HepG2 (cell line): ENCODE results near the gene TRPC4. TPM values are rescaled to one million over a fixed set of nuclear protein-coding genes. Genes with fewer than 3 reads are reported as not detected.

Experiments
- ATAC-seq: fragments of 200-7000 bp; cut with Tn5 transposase; 3 replicates; pipeline ENCODE4 v1.9.1; 2020; ENCODE audit warnings: mild to moderate bottlenecking, moderate library complexity
- Bru-seq: library from RNA; stranded (reverse); fragments of 400-500 nt; gene quantifications from one replicate; lab custom pipeline; 2021; lab: Mats Ljungman, UMichigan
- BruChase-seq, 2 experiments: library from RNA; stranded (reverse); fragments of 400-500 nt; gene quantifications; one replicate each; lab custom pipeline; 2021; lab: Mats Ljungman, UMichigan
- BruUV-seq: library from RNA; stranded (reverse); fragments of 400-500 nt; replicated peaks from 2 replicates; lab custom pipeline; 2021; lab: Mats Ljungman, UMichigan
- CTCF ChIA-PET: fragments of 300-600 bp; formaldehyde crosslinking; extraction: SDS; loops from one replicate; lab custom pipeline; 2021; ENCODE audit warnings: low total read pairs, inconsistent platforms, low intra/inter-chr PET ratio; lab: Yijun Ruan, JAX
- POLR2A ChIA-PET: fragments of 350-600 bp; sonication (Branson Sonifier 250); formaldehyde crosslinking; loops from one replicate; lab custom pipeline; 2020; ENCODE audit warnings: antibody characterized with exemption, inconsistent platforms; lab: Yijun Ruan, JAX
- DNase-seq: peaks from one replicate; pipeline ENCODE4 v3.0.0-alpha.2; 2015; ENCODE audit warnings: low spot score
- FAIRE-seq: peaks from 3 replicates; lab custom pipeline; 2011; peaks lifted over from hg19 to GRCh38; lab: Jason Lieb, UNC
- H2AFZ ChIP-seq: one replicate; pipeline ENCODE4 v1.6.1; 2011; ENCODE audit warnings: low read length, inconsistent platforms
- H3K27ac ChIP-seq: fragments of 300-600 bp; 3 replicates; pipeline ENCODE4 v1.8.0; 2011; ENCODE audit warnings: mixed run types, mild to moderate bottlenecking, mixed read lengths, low read length, inconsistent platforms; ENCODE audit not compliant: insufficient read depth; ENCODE audit errors: extremely low read length
- H3K27me3 ChIP-seq, 2 experiments: fragments of 200-600 bp in 1 of 2; 2 replicates in 1 of 2; 3 replicates in 1 of 2; pipeline versions ENCODE4 v1.6.0 to v1.8.0; 2011; ENCODE audit warnings: low read length in 2 of 2, mild to moderate bottlenecking in 2 of 2, moderate library complexity in 2 of 2, inconsistent platforms in 1 of 2; ENCODE audit not compliant: insufficient read depth in 2 of 2, control insufficient read depth in 1 of 2
- H3K36me3 ChIP-seq, 2 experiments: fragments of 200-600 bp in 1 of 2; replicated peaks in 1 of 2; 2 replicates in 1 of 2; 3 replicates in 1 of 2; pipeline versions ENCODE4 v1.5.1 to v1.8.0; 2011; ENCODE audit warnings: low read length in 2 of 2, inconsistent platforms in 1 of 2; ENCODE audit not compliant: insufficient read depth in 2 of 2, control insufficient read depth in 1 of 2
- H3K4me1 ChIP-seq: 2 replicates; pipeline ENCODE4 v1.5.1; 2012; ENCODE audit warnings: low read length, inconsistent platforms; ENCODE audit not compliant: insufficient read depth
- H3K4me2 ChIP-seq: 2 replicates; pipeline ENCODE4 v1.6.0; 2011; ENCODE audit warnings: low read depth, low read length, inconsistent platforms
- H3K4me3 ChIP-seq, 3 experiments: fragments of 200-600 bp in 1 of 3; sonication (generic), shearing (Covaris generic) in 1 of 3; replicated peaks in 1 of 3; 2 replicates each; pipeline ENCODE4 v1.5.1; 2011 to 2016; ENCODE audit warnings: low read length in 3 of 3, inconsistent platforms in 2 of 3, low read depth in 2 of 3, mild to moderate bottlenecking in 2 of 3, control low read depth in 1 of 3, mixed read lengths in 1 of 3; ENCODE audit not compliant: insufficient read depth in 1 of 3
- H3K79me2 ChIP-seq: one replicate; pipeline ENCODE4 v1.6.1; 2011; ENCODE audit warnings: low read length, inconsistent platforms; ENCODE audit not compliant: insufficient read depth
- H3K9ac ChIP-seq: 2 replicates; pipeline ENCODE4 v1.6.0; 2011; ENCODE audit warnings: mild to moderate bottlenecking, low read depth, low read length, inconsistent platforms; ENCODE audit not compliant: insufficient read depth
- H3K9me3 ChIP-seq: 2 replicates; pipeline ENCODE4 v1.5.1; 2012; ENCODE audit warnings: mild to moderate bottlenecking, low read length
- H4K20me1 ChIP-seq: 2 replicates; pipeline ENCODE4 v1.6.0; 2011; ENCODE audit warnings: inconsistent platforms, mild to moderate bottlenecking, low read length, moderate library complexity; ENCODE audit not compliant: insufficient read depth
- SAP130 ChIP-seq: IDR thresholded peaks from 2 replicates; pipeline ENCODE4 v1.6.1; 2016; ENCODE audit warnings: low read depth
- STAG1 ChIP-seq: sonication (generic); formaldehyde crosslinking; IDR thresholded peaks from 2 replicates; pipeline ENCODE4 v1.4.0; 2020; ENCODE audit warnings: missing genetic modification reagents
- ZNF329 ChIP-seq: sonication (generic); formaldehyde crosslinking; IDR thresholded peaks from 2 replicates; pipeline ENCODE4 v1.9.0; 2021; ENCODE audit warnings: low read depth, mild to moderate bottlenecking, missing genetic modification reagents
- ZNF430 ChIP-seq: sonication (generic); formaldehyde crosslinking; IDR thresholded peaks from 2 replicates; pipeline ENCODE4 v1.9.0; 2021; ENCODE audit warnings: mild to moderate bottlenecking, missing genetic modification reagents
- WGBS: methylation state at CpG from one replicate; pipeline ENCODE4 v1.1.6; 2017; ENCODE audit warnings: low lambda C conversion rate; 5-methylcytosine and 5-hydroxymethylcytosine counted together
- in situ Hi-C: cut with HindIII; loops from 2 replicates; pipeline ENCODE4 v1.10.0; 2017; ENCODE audit warnings: low pct_unique_long_range_greater_than_20kb; ENCODE audit not compliant: extremely low pct_ligation_motif_present
- intact Hi-C: fragments of 100-400 bp; cut with micrococcal nuclease; formaldehyde crosslinking; loops from one replicate; pipeline ENCODE4 v1.10.0; 2022; ENCODE audit not compliant: unreplicated experiment
- long read RNA-seq, 2 experiments: library from RNA in 1 of 2; library from polyadenylated mRNA in 1 of 2; stranded (forward) in 1 of 2; unstranded in 1 of 2; transcript quantifications; one replicate each; pipeline ENCODE4 v2.0.0, GENCODE V29; 2019 to 2022
- polyA minus RNA-seq, 3 experiments: library from RNA; depleted of rRNA, polyadenylated mRNA; stranded (reverse); fragments of >200 nt; gene quantifications; 2 replicates each; pipeline ENCODE4 v1.2.3, GENCODE V29; 2011; ENCODE audit warnings: low replicate concordance in 1 of 3
- polyA plus RNA-seq, 8 experiments: library from polyadenylated mRNA; depleted of rRNA in 3 of 8; stranded (reverse) in 7 of 8; unstranded in 1 of 8; fragments of >200 nt; fragmentation: Illumina TruSeq in 4 of 8; extraction: Trizol in 4 of 8; gene quantifications; 2 replicates each; pipeline versions ENCODE4 v1.2.1 to v1.2.3, GENCODE V29; 2011 to 2016; ENCODE audit warnings: low read depth in 4 of 8, missing spikeins in 1 of 8, mixed read lengths in 1 of 8; ENCODE audit not compliant: insufficient read depth in 1 of 8
- total RNA-seq, 5 experiments: library from RNA; depleted of rRNA; stranded (reverse); fragments of >200 nt; fragmentation: Illumina TruSeq; extraction: Trizol; gene quantifications; 2 replicates each; pipeline ENCODE4 v1.2.3, GENCODE V29; 2016; ENCODE audit warnings: low read depth in 1 of 5
- TF ChIP-seq, protein P1 (sequence below): IDR thresholded peaks from 2 replicates; pipeline ENCODE4 v1.6.1; 2016; ENCODE audit warnings: mild to moderate bottlenecking, missing biosample characterization, missing genetic modification reagents
- TF ChIP-seq, protein P2 (sequence below), 2 experiments: fragments of 450-650 bp in 1 of 2; sonication (generic) in 1 of 2; formaldehyde crosslinking in 1 of 2; IDR thresholded peaks; 2 replicates each; pipeline versions ENCODE4 v1.6.1 to v1.8.0; 2016 to 2022; ENCODE audit warnings: antibody characterized with exemption in 1 of 2, mild to moderate bottlenecking in 1 of 2, missing genetic modification reagents in 1 of 2

Gene TRPC4
- total RNA-seq (2016; rRNA removed; fragmentation: Illumina TruSeq; extraction: Trizol) (not detected in 2 replicates), polyA plus RNA-seq (2011; rRNA removed) (not detected in 2 replicates), polyA minus RNA-seq (2011; rRNA and poly(A)+ RNA removed; ENCODE audit: low replicate concordance) (not detected in 2 replicates), Bru-seq, nascent RNA (percentile 2 among the genes with signal in this experiment), BruChase-seq, experiment 1, labeled RNA remaining after a 6-hour chase (not detected), BruChase-seq, experiment 2, labeled RNA remaining after a 2-hour chase (percentile 1 among the genes with signal in this experiment)
- total RNA-seq (2016; cell fraction: cytosol; rRNA removed; fragmentation: Illumina TruSeq; extraction: Trizol; ENCODE audit: low read depth): not detected in 2 replicates
- not detected in 2 replicates for total RNA-seq (2016; cell fraction: insoluble cytoplasmic fraction; rRNA removed; fragmentation: Illumina TruSeq; extraction: Trizol)
- total RNA-seq (2016; cell fraction: membrane; rRNA removed; fragmentation: Illumina TruSeq; extraction: Trizol): not detected in 2 replicates
- total RNA-seq (2016; cell fraction: nucleus; rRNA removed; fragmentation: Illumina TruSeq; extraction: Trizol): not detected in 2 replicates
- not detected in 2 replicates for polyA plus RNA-seq (2011; cell fraction: cytosol; rRNA removed)
- not detected in 2 replicates for polyA plus RNA-seq (2011; cell fraction: nucleus; rRNA removed)
- polyA plus RNA-seq (2012): not detected in 2 replicates
- polyA plus RNA-seq (2016; cell fraction: cytosol; fragmentation: Illumina TruSeq; extraction: Trizol; ENCODE audit: low read depth): not detected in 2 replicates
- not detected in 2 replicates for polyA plus RNA-seq (2016; cell fraction: insoluble cytoplasmic fraction; fragmentation: Illumina TruSeq; extraction: Trizol; ENCODE audit: low read depth)
- polyA plus RNA-seq (2016; cell fraction: membrane; fragmentation: Illumina TruSeq; extraction: Trizol; ENCODE audit: low read depth): not detected in 2 replicates
- not detected in 2 replicates for polyA plus RNA-seq (2016; cell fraction: nucleus; fragmentation: Illumina TruSeq; extraction: Trizol; ENCODE audit: insufficient read depth, low read depth)
- polyA minus RNA-seq (2011; cell fraction: cytosol; rRNA and poly(A)+ RNA removed): not detected in 2 replicates
- not detected in 2 replicates for polyA minus RNA-seq (2011; cell fraction: nucleus; rRNA and poly(A)+ RNA removed)
- long read RNA-seq, experiment 1: 0 reads
- long read RNA-seq, experiment 2: 0 reads

DNA sequence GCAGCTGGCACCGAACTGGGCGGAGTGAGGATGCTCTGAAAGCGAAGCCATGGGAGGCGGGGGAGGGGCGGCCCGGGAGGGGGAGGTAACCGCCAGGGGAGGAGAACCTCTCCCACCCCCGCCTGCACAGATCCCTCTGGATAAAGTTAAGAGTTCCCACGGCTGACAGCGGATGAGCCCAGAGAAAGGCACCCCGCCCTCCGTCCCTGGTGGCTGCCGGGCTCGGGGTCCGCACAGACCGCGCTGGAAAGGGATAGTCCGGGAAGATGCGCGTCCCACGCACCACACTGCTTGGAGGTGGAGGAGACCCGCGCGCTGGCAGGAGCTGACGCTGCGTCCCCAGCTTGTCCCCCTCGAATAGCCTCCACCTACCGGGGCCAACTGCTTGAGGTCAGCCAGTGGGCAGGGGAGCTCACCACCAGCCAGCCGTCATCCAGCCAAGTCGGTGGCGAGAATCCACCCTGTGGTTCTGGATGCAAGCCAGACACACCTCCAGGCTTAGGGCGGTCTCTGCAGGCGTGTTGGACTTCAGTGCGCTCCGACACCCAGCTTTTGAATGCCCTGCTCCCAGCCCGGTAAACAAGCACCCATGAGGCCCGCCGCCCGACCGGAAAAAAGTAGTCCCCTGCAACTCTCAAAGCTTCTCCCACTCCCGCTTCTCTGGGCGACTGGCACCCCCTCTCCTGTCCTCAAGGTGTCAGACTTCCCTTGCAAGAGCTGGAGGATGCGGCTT is at the start of gene TRPC4:
TRPC4 (minus strand) TSS at position 17 of the 733 bp plus-strand sequence. CDS start 86,439 bp downstream, outside the sequence.
- Histone ChIP-seq H3K27me3 (peaks cover 0 to 23% of the 10 kb centered on the region in 2 experiments; a peak in 2 of 5 replicates), H2AFZ (no peak within 1 kb of the TSS), H3K9me3 (no peaks in the 10 kb centered on the region), H3K9ac (no peak within 1 kb of the TSS), H3K27ac (no peak within 1 kb of the TSS), H3K4me3 (no peak within 1 kb of the TSS), H3K36me3 (no peaks in the 10 kb centered on the region), H3K79me2 (no peaks in the 10 kb centered on the region), H4K20me1 (no peaks in the 10 kb centered on the region), H3K4me2 (peak within 1 kb of the TSS; percentile 6; the same call in 1 of the 2 replicates), H3K4me1 (no peaks in the 10 kb centered on the region)
- DNase-seq (peak; percentile 12), ATAC-seq (peak; percentile 80), FAIRE-seq (no peak)
- 46% methylated on average over 26 of the region's 43 CpGs for WGBS
- BruUV-seq: no TSS peak
- POLR2A ChIA-PET: no interaction called here
- in situ Hi-C loops (no loop called here), intact Hi-C loops (loop anchor here (5.0 kb wide), 1 partner anchor 712 kb away; no protein-coding TSS in a partner anchor)
- CTCF ChIA-PET: no interaction called here
- TF ChIP-seq SAP130 (no peak), ZNF329 (CRISPR knock-in tag) (no peak), STAG1 (CRISPR knock-in tag) (peak; percentile 36), ZNF430 (CRISPR knock-in tag) (no peak)
- TF ChIP-seq, protein P1, sequence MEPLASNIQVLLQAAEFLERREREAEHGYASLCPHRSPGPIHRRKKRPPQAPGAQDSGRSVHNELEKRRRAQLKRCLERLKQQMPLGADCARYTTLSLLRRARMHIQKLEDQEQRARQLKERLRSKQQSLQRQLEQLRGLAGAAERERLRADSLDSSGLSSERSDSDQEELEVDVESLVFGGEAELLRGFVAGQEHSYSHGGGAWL (CRISPR knock-in tag): no peak
- TF ChIP-seq, protein P2, sequence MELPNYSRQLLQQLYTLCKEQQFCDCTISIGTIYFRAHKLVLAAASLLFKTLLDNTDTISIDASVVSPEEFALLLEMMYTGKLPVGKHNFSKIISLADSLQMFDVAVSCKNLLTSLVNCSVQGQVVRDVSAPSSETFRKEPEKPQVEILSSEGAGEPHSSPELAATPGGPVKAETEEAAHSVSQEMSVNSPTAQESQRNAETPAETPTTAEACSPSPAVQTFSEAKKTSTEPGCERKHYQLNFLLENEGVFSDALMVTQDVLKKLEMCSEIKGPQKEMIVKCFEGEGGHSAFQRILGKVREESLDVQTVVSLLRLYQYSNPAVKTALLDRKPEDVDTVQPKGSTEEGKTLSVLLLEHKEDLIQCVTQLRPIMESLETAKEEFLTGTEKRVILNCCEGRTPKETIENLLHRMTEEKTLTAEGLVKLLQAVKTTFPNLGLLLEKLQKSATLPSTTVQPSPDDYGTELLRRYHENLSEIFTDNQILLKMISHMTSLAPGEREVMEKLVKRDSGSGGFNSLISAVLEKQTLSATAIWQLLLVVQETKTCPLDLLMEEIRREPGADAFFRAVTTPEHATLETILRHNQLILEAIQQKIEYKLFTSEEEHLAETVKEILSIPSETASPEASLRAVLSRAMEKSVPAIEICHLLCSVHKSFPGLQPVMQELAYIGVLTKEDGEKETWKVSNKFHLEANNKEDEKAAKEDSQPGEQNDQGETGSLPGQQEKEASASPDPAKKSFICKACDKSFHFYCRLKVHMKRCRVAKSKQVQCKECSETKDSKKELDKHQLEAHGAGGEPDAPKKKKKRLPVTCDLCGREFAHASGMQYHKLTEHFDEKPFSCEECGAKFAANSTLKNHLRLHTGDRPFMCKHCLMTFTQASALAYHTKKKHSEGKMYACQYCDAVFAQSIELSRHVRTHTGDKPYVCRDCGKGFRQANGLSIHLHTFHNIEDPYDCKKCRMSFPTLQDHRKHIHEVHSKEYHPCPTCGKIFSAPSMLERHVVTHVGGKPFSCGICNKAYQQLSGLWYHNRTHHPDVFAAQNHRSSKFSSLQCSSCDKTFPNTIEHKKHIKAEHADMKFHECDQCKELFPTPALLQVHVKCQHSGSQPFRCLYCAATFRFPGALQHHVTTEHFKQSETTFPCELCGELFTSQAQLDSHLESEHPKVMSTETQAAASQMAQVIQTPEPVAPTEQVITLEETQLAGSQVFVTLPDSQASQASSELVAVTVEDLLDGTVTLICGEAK (IDR thresholded peaks at IDR 0.05): no peak
- TF ChIP-seq, protein P2 (CRISPR knock-in tag; IDR thresholded peaks at IDR 0.05): no peak
